Thyroid gland (tissue), 4 donors: ENCODE data around the gene PHF21A.

Experiments
- POLR2A ChIP-seq, 2 donors: fragments of 450-650 bp; IDR thresholded peaks; one replicate each; pipeline ENCODE4 v1.6.1; 2017; ENCODE audit warnings: antibody characterized with exemption in 2 of 2, mild to moderate bottlenecking in 2 of 2, moderate library complexity in 1 of 2
- TF ChIP-seq, protein P1 (sequence below), 6 experiments: fragments of 200-600 bp in 3 of 6; fragments of 450-650 bp in 3 of 6; sonication (generic) in 3 of 6; IDR thresholded peaks; one replicate each; pipeline ENCODE4 v1.5.1; 2016 to 2019; ENCODE audit warnings: antibody characterized with exemption in 6 of 6, mild to moderate bottlenecking in 2 of 6, inconsistent platforms in 1 of 6, moderate library complexity in 1 of 6

DNA sequence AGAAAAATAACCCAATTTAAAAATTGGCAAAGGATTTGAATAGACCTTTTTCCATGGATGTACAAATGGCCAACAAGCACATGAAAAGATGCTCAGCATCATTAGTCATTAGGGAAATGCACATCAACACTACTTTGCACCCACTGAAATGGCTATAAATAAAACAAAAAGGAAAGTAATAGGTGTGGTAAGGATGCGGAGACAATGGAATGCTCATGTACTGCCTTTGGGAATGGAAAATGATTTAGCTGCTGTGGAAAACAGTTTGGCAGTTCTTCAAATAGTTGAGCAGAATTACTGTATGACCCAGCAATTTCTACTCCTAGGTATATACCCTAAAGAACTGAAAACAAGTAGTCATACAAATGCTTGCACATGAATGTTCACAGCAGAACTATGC is 161.4 kb downstream of the PHF21A start:
- TF ChIP-seq, protein P1, sequence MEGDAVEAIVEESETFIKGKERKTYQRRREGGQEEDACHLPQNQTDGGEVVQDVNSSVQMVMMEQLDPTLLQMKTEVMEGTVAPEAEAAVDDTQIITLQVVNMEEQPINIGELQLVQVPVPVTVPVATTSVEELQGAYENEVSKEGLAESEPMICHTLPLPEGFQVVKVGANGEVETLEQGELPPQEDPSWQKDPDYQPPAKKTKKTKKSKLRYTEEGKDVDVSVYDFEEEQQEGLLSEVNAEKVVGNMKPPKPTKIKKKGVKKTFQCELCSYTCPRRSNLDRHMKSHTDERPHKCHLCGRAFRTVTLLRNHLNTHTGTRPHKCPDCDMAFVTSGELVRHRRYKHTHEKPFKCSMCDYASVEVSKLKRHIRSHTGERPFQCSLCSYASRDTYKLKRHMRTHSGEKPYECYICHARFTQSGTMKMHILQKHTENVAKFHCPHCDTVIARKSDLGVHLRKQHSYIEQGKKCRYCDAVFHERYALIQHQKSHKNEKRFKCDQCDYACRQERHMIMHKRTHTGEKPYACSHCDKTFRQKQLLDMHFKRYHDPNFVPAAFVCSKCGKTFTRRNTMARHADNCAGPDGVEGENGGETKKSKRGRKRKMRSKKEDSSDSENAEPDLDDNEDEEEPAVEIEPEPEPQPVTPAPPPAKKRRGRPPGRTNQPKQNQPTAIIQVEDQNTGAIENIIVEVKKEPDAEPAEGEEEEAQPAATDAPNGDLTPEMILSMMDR (IDR thresholded peaks at IDR 0.05) = no peak
- TF ChIP-seq POLR2A (IDR thresholded peaks at IDR 0.05) = no peak
